ENCODE measurements around the gene CRABP2.
A peak's percentile ranks its signal among the peaks of the same experiment; 100 is the strongest.

CRABP2 gene

GRCh38 chr1:156664767-156665411 lies 40.5 kb downstream of the CRABP2 start:
- no peak for TF ChIP-seq CTCF (conservative IDR thresholded peaks at IDR 0.05)
- TF ChIP-seq ZFX (IDR thresholded peaks at IDR 0.05), result no peak
- no peak overlapping the region for H3K27ac ChIP-seq

GRCh38 chr1:156664046-156664766 lies 41.2 kb downstream of the CRABP2 start:
- no peak overlapping the region for H3K27ac ChIP-seq
- TF ChIP-seq ZFX (IDR thresholded peaks at IDR 0.05) (no peak), CTCF (conservative IDR thresholded peaks at IDR 0.05) (no peak)

GRCh38 chr1:156663178-156663577 lies 42.2 kb downstream of the CRABP2 start:
- no peak overlapping the region for H3K27ac ChIP-seq
- TF ChIP-seq CTCF (conservative IDR thresholded peaks at IDR 0.05) (no peak), ZFX (IDR thresholded peaks at IDR 0.05) (no peak)

GRCh38 chr1:156662800-156663055 lies 42.7 kb downstream of the CRABP2 start:
- H3K27ac ChIP-seq, result no peak overlapping the region
- TF ChIP-seq CTCF (conservative IDR thresholded peaks at IDR 0.05), result no peak
- no peak for TF ChIP-seq ZFX (IDR thresholded peaks at IDR 0.05)

GRCh38 chr1:156662005-156662799 lies 43.2 kb downstream of the CRABP2 start:
- no peak for TF ChIP-seq CTCF (conservative IDR thresholded peaks at IDR 0.05)
- H3K27ac ChIP-seq, result peak overlapping the region; percentile 7; the same call in 1 of the 2 replicates

- TF ChIP-seq CTCF (conservative IDR thresholded peaks at IDR 0.05), result no peak
Observed at GRCh38 chr1:156660752-156661112, 44.7 kb downstream of the CRABP2 start.

More at GRCh38 chr1:156660752-156661112, 44.7 kb downstream of the CRABP2 start:
- peak overlapping the region; percentile 9; the same call in 1 of the 2 replicates for H3K27ac ChIP-seq
